Caco-2 (cell line): ENCODE data around the gene NCLN. TPM values are rescaled to one million over a fixed set of nuclear protein-coding genes. Genes with fewer than 3 reads are reported as not detected.

Source experiments
- BruUV-seq: library from RNA; stranded (reverse); fragments of 400-500 nt; replicated peaks from 2 replicates; lab custom pipeline; 2021; lab: Mats Ljungman, UMichigan
- CTCF ChIA-PET: fragments of 300-600 bp; sonication (Branson Sonifier 250); formaldehyde crosslinking; loops from one replicate; lab custom pipeline; 2022; ENCODE audit warnings: antibody characterized with exemption; lab: Charles Lee
- POLR2A ChIA-PET: fragments of 300-600 bp; sonication (Branson Sonifier 250); formaldehyde crosslinking; loops from one replicate; lab custom pipeline; 2022; ENCODE audit warnings: antibody characterized with exemption; lab: Charles Lee
- DNase-seq, 2 experiments: peaks; one replicate each; pipeline versions ENCODE4 v3.0.0 to v3.0.0-alpha.2; 2020 to 2022
- H3K27me3 ChIP-seq: replicated peaks from 2 replicates; pipeline ENCODE4 v1.6.0; 2011; ENCODE audit warnings: low read length; ENCODE audit not compliant: control insufficient read depth, insufficient read depth
- H3K36me3 ChIP-seq: 2 replicates; pipeline ENCODE4 v1.5.1; 2011; ENCODE audit warnings: low read length; ENCODE audit not compliant: control insufficient read depth, insufficient read depth
- H3K4me1 ChIP-seq: fragments of 250-450 bp; sonication (Bioruptor Pico); 2 replicates; pipeline ENCODE4 v1.5.1; 2020; ENCODE audit warnings: mild to moderate bottlenecking
- H3K4me3 ChIP-seq: 2 replicates; pipeline ENCODE4 v1.5.1; 2011; ENCODE audit warnings: low read depth, mild to moderate bottlenecking, control low read depth, low read length
- H3K9me3 ChIP-seq: fragments of 250-450 bp; sonication (Bioruptor Pico); 2 replicates; pipeline ENCODE4 v1.5.1; 2020; ENCODE audit warnings: mild to moderate bottlenecking, moderate library complexity
- H3K27ac Mint-ChIP-seq: one replicate; pipeline ENCODE4 v1.8.0; 2022; ENCODE audit warnings: mixed read lengths; ENCODE audit not compliant: unreplicated experiment
- H3K27me3 Mint-ChIP-seq: one replicate; pipeline ENCODE4 v1.8.0; 2022; ENCODE audit warnings: mixed read lengths; ENCODE audit not compliant: insufficient read depth, unreplicated experiment
- H3K36me3 Mint-ChIP-seq: one replicate; pipeline ENCODE4 v1.8.0; 2022; ENCODE audit warnings: mild to moderate bottlenecking, mixed read lengths; ENCODE audit not compliant: insufficient read depth, unreplicated experiment
- H3K4me1 Mint-ChIP-seq: one replicate; pipeline ENCODE4 v1.8.0; 2022; ENCODE audit warnings: low read depth, mixed read lengths; ENCODE audit not compliant: unreplicated experiment
- H3K4me3 Mint-ChIP-seq: one replicate; pipeline ENCODE4 v1.8.0; 2022; ENCODE audit warnings: mild to moderate bottlenecking, moderate library complexity, mixed read lengths; ENCODE audit not compliant: unreplicated experiment
- H3K9me3 Mint-ChIP-seq: one replicate; pipeline ENCODE4 v1.8.0; 2022; ENCODE audit warnings: mixed read lengths; ENCODE audit not compliant: unreplicated experiment
- CTCF ChIP-seq, 2 experiments: fragments of 200-600 bp in 1 of 2; IDR thresholded peaks; 1 replicate in 1 of 2; 2 replicates in 1 of 2; pipeline versions ENCODE4 v1.5.1 to v1.8.0; 2011 to 2022; ENCODE audit warnings: antibody characterized with exemption in 1 of 2, control low read depth in 1 of 2, inconsistent platforms in 1 of 2, low read depth in 1 of 2, low read length in 1 of 2, mild to moderate bottlenecking in 1 of 2, moderate library complexity in 1 of 2; ENCODE audit not compliant: insufficient read depth in 1 of 2, severe bottlenecking in 1 of 2, unreplicated experiment in 1 of 2
- intact Hi-C: fragments of 100-400 bp; cut with micrococcal nuclease; formaldehyde crosslinking; loops from one replicate; pipeline ENCODE4 v1.10.0; 2022; ENCODE audit not compliant: unreplicated experiment
- total RNA-seq: library from RNA; stranded (reverse); gene quantifications from 2 replicates; pipeline ENCODE4 v1.2.3, GENCODE V29; 2022

Gene NCLN
- total RNA-seq, 1 experiment from 2014 or later = 87.3 TPM

DNA sequence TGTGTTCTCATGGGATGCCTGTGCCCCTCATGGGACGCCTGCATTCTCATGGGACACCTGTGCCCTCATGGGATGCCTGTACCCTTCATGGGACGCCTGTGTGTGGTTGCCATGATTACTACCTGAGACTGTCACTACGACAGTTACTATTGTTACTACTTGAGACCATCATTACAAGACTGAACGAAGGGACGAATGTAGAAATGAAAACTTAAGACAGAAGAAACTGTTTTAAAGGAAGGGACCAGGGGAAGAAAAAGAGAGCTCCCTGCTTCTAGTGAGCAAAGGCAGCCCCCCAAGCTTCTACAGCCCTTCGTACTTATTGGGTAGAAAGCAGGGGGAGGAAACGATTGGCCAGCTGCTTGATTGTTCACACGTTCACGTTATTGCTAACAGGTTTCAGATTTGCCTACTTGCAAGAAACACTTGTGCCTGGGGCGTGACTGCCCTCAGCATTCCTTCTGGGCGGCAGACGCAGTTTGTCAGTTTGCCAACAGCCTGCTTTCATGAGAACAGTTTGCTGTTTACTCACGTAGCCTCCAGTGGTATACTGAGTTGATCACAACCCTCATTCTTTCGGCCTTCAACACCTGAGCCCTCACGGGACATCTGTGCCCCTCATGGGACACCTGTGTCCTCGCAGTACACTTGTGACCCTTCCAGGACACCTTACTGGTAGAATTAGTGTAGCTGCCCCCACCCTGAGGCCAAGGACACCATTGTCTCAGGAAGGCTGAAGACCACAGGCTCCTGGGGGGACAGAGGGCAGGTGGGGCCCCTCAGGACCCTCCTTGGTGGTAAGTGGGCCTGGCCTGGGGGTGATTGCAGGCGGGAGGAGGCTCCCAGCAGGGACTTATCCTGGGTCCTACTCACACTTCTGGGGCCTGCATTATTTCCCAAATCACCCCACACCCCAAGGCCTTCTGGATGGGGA is 9.7 kb upstream of the NCLN start:
- TF ChIP-seq CTCF (IDR thresholded peaks at IDR 0.05; ENCODE audit: insufficient read depth in 1 of 2, low read depth in 1 of 2, low read length in 1 of 2, severe bottlenecking in 1 of 2, unreplicated experiment in 1 of 2) = no peak
- no peak for DNase-seq
- Histone ChIP-seq H3K36me3 (no peaks in the 10 kb centered on the region), H3K4me1 (no peaks in the 10 kb centered on the region), H3K27me3 (no peaks in the 10 kb centered on the region), H3K9me3 (no peaks in the 10 kb centered on the region), H3K4me3 (no peak overlapping the region)
- no peaks in the 10 kb centered on the region for H3K4me1 Mint-ChIP-seq
- H3K9me3 Mint-ChIP-seq = no peaks in the 10 kb centered on the region
- no TSS peak for BruUV-seq
- peaks cover 5% of the 10 kb centered on the region for H3K36me3 Mint-ChIP-seq
- CTCF ChIA-PET = no interaction called here
- no peaks in the 10 kb centered on the region for H3K27me3 Mint-ChIP-seq
- POLR2A ChIA-PET = no interaction called here
- intact Hi-C loops = no loop called here
- H3K4me3 Mint-ChIP-seq = no peak overlapping the region
- no peak overlapping the region for H3K27ac Mint-ChIP-seq

DNA sequence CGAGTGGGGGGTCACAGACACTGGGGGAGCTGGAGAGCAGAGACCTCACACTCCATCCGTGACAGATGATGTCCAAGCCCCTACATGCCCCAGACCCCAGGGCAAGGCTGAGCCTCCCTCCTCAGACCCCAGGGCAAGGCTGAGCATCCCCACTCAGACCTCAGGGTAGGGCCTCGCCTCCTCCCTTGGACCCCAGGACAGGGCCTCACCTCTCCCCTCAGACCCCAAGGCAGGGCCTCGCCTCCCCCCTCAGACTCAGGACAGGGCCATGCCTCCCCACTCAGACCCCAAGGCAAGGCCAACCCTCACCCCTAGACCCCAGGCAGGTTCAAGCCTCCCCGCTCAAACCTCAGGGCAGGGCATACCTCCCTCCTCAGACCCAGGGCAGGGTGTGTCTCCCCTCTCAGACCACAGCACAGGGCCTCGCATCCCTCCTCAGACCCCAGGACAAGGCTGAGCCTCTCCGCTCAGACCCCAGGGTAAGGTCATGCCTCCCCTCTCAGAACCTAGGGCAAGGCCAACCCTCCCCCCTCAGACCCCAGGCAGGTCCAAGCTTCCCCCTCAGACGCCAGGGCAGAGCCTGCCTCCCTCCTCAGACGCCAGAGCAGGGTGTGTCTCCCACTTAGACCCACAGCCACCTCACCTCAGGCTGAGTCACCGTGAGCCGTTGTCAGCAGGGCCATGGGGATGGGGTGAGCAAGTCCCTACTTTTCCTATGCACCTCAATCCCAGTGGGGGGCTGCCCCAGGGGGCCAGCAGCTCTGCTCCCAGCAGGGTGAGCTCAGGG is 8.8 kb upstream of the NCLN start:
- Mint-ChIP-seq H3K27me3 (no peaks in the 10 kb centered on the region), H3K4me3 (no peak overlapping the region), H3K27ac (no peak overlapping the region), H3K4me1 (no peaks in the 10 kb centered on the region), H3K36me3 (peaks cover 5% of the 10 kb centered on the region), H3K9me3 (no peaks in the 10 kb centered on the region)
- intact Hi-C loops = no loop called here
- H3K9me3 ChIP-seq = no peaks in the 10 kb centered on the region
- no peak for DNase-seq
- ChIA-PET CTCF (interaction anchor here (0.6 kb wide), 1 partner anchor 77 kb away, joined by 3 read pairs; no protein-coding TSS in a partner anchor), POLR2A (no interaction called here)
- H3K4me3 ChIP-seq = no peak overlapping the region
- H3K27me3 ChIP-seq = no peaks in the 10 kb centered on the region
- no peak for TF ChIP-seq CTCF (IDR thresholded peaks at IDR 0.05; ENCODE audit: insufficient read depth in 1 of 2, low read depth in 1 of 2, low read length in 1 of 2, severe bottlenecking in 1 of 2, unreplicated experiment in 1 of 2)
- no peaks in the 10 kb centered on the region for H3K4me1 ChIP-seq
- no TSS peak for BruUV-seq
- no peaks in the 10 kb centered on the region for H3K36me3 ChIP-seq

GRCh38 chr19:3178377-3178972 is 7.3 kb upstream of the NCLN start, which contains the start of gene S1PR4:
Gene S1PR4 (plus strand): TSS chr19:3178769. CDS start chr19:3178793, 24 bp downstream.
- H3K4me1 Mint-ChIP-seq = no peaks in the 10 kb centered on the region
- Histone ChIP-seq H3K27me3 (no peaks in the 10 kb centered on the region), H3K9me3 (no peaks in the 10 kb centered on the region), H3K36me3 (no peaks in the 10 kb centered on the region), H3K4me1 (no peaks in the 10 kb centered on the region), H3K4me3 (no peak within 1 kb of the TSS)
- no peak for DNase-seq
- BruUV-seq = no TSS peak
- no peak within 1 kb of the TSS for H3K27ac Mint-ChIP-seq
- TF ChIP-seq CTCF (IDR thresholded peaks at IDR 0.05; ENCODE audit: insufficient read depth in 1 of 2, low read depth in 1 of 2, low read length in 1 of 2, severe bottlenecking in 1 of 2, unreplicated experiment in 1 of 2) = no peak
- H3K9me3 Mint-ChIP-seq = no peaks in the 10 kb centered on the region
- no peak within 1 kb of the TSS for H3K4me3 Mint-ChIP-seq
- ChIA-PET CTCF (no interaction called here), POLR2A (no interaction called here)
- intact Hi-C loops = no loop called here
- H3K27me3 Mint-ChIP-seq = no peaks in the 10 kb centered on the region
- H3K36me3 Mint-ChIP-seq = no peaks in the 10 kb centered on the region
